HG03558 (cell line): ENCODE measurements around the gene CHD6.

Source experiments
- ATAC-seq: cut with Tn5 transposase; IDR thresholded peaks from one replicate; pipeline ENCODE4 v1.9.1; 2021; ENCODE audit warnings: moderate number of reproducible peaks; ENCODE audit not compliant: unreplicated experiment; ENCODE audit errors: extremely low read depth

Gene CHD6

GRCh38 chr20:41478026-41478425 lies 140.2 kb downstream of the CHD6 start:
- no peak for ATAC-seq

GRCh38 chr20:41476446-41476845 lies 141.7 kb downstream of the CHD6 start:
- no peak for ATAC-seq

- ATAC-seq: no peak
Observed at GRCh38 chr20:41476013-41476441, 142.2 kb downstream of the CHD6 start.

- ATAC-seq: no peak
Observed at GRCh38 chr20:41475503-41475902, 142.7 kb downstream of the CHD6 start.

- ATAC-seq: no peak
Observed at GRCh38 chr20:41470362-41471095, 147.6 kb downstream of the CHD6 start.

GRCh38 chr20:41469868-41470267 lies 148.3 kb downstream of the CHD6 start:
- ATAC-seq: no peak

- ATAC-seq: no peak
Observed at GRCh38 chr20:41468994-41469600, 149.1 kb downstream of the CHD6 start.

- no peak for ATAC-seq
Observed at GRCh38 chr20:41467690-41468089, 150.5 kb downstream of the CHD6 start.

GRCh38 chr20:41467220-41467619 lies 151.0 kb downstream of the CHD6 start:
- no peak for ATAC-seq

GRCh38 chr20:41463567-41463966 lies 154.6 kb downstream of the CHD6 start:
- ATAC-seq: no peak

- no peak for ATAC-seq
Observed at GRCh38 chr20:41462372-41463161, 155.6 kb downstream of the CHD6 start.

- no peak for ATAC-seq
Observed at GRCh38 chr20:41458761-41459160, 159.4 kb downstream of the CHD6 start.

GRCh38 chr20:41457173-41457857 lies 160.9 kb downstream of the CHD6 start:
- no peak for ATAC-seq

- no peak for ATAC-seq
Observed at GRCh38 chr20:41456351-41456750, 161.8 kb downstream of the CHD6 start.

- ATAC-seq: no peak
Observed at GRCh38 chr20:41454250-41454649, 163.9 kb downstream of the CHD6 start.

GRCh38 chr20:41453010-41453950 lies 164.9 kb downstream of the CHD6 start:
- ATAC-seq: no peak

GRCh38 chr20:41452226-41452625 lies 166.0 kb downstream of the CHD6 start:
- ATAC-seq: no peak

GRCh38 chr20:41447006-41447405 lies 171.2 kb downstream of the CHD6 start:
- no peak for ATAC-seq

GRCh38 chr20:41446456-41446855 lies 171.7 kb downstream of the CHD6 start:
- no peak for ATAC-seq

GRCh38 chr20:41444821-41445220 lies 173.4 kb downstream of the CHD6 start:
- no peak for ATAC-seq
